WTC11 (cell line): ENCODE data around the gene LARP1B. TPM values are rescaled to one million over a fixed set of nuclear protein-coding genes. Genes with fewer than 3 reads are reported as not detected.

Experiments used
- ATAC-seq: fragments of 200-7000 bp; cut with Tn5 transposase; 2 replicates; pipeline ENCODE4 v1.10.0; 2021; ENCODE audit warnings: mild to moderate bottlenecking, moderate library complexity
- CTCF ChIA-PET: fragments of 300-600 bp; sonication (Branson Sonifier 250); formaldehyde crosslinking; loops from one replicate; lab custom pipeline; 2021; ENCODE audit warnings: antibody characterized with exemption; lab: Charles Lee
- POLR2A ChIA-PET: fragments of 350-600 bp; sonication (Branson Sonifier 250); formaldehyde crosslinking; loops from one replicate; lab custom pipeline; 2021; ENCODE audit warnings: antibody characterized with exemption; lab: Charles Lee
- DNase-seq: peaks from one replicate; pipeline ENCODE4 v3.0.0; 2021; ENCODE audit warnings: low spot score
- H3K27ac Mint-ChIP-seq: 2 replicates; pipeline ENCODE4 v1.8.0; 2021; ENCODE audit warnings: mixed read lengths
- H3K27me3 Mint-ChIP-seq: 2 replicates; pipeline ENCODE4 v1.8.0; 2021; ENCODE audit warnings: low read depth, mild to moderate bottlenecking, moderate library complexity, mixed read lengths
- H3K36me3 Mint-ChIP-seq: 2 replicates; pipeline ENCODE4 v1.8.0; 2021; ENCODE audit warnings: mixed read lengths
- H3K4me1 Mint-ChIP-seq: 2 replicates; pipeline ENCODE4 v1.8.0; 2022; ENCODE audit warnings: mixed read lengths
- H3K4me3 Mint-ChIP-seq: 2 replicates; pipeline ENCODE4 v1.8.0; 2021; ENCODE audit warnings: mild to moderate bottlenecking, moderate library complexity, mixed read lengths
- H3K9me3 Mint-ChIP-seq: 2 replicates; pipeline ENCODE4 v1.8.0; 2021; ENCODE audit warnings: mixed read lengths
- ESRRA ChIP-seq: sonication (generic); formaldehyde crosslinking; IDR thresholded peaks from 2 replicates; pipeline ENCODE4 v1.8.1; 2022; ENCODE audit warnings: mild to moderate bottlenecking, missing genetic modification reagents, borderline replicate concordance
- JAZF1 ChIP-seq: fragments of 250-450 bp; sonication (Bioruptor Pico); IDR thresholded peaks from 2 replicates; pipeline ENCODE4 v1.9.0; 2021; ENCODE audit warnings: moderate library complexity, mild to moderate bottlenecking, inconsistent platforms
- JUN ChIP-seq: sonication (generic); formaldehyde crosslinking; IDR thresholded peaks from 2 replicates; pipeline ENCODE4 v1.8.0; 2023; ENCODE audit warnings: mild to moderate bottlenecking, missing genetic modification reagents
- NFYB ChIP-seq: sonication (generic); formaldehyde crosslinking; conservative IDR thresholded peaks from 2 replicates; pipeline ENCODE4 v1.8.0; 2022; ENCODE audit warnings: low read depth, missing genetic modification reagents
- NR2C2 ChIP-seq: sonication (generic); formaldehyde crosslinking; IDR thresholded peaks from 2 replicates; pipeline ENCODE4 v1.8.0; 2022; ENCODE audit warnings: mild to moderate bottlenecking, missing genetic modification reagents
- SP1 ChIP-seq: sonication (generic); formaldehyde crosslinking; conservative IDR thresholded peaks from 2 replicates; pipeline ENCODE4 v1.8.1; 2022; ENCODE audit warnings: missing genetic modification reagents
- ZBTB21 ChIP-seq: sonication (generic); formaldehyde crosslinking; IDR thresholded peaks from 2 replicates; pipeline ENCODE4 v1.8.1; 2023; ENCODE audit warnings: mild to moderate bottlenecking, missing genetic modification reagents, borderline replicate concordance
- ZNF219 ChIP-seq: sonication (generic); formaldehyde crosslinking; IDR thresholded peaks from 2 replicates; pipeline ENCODE4 v1.8.0; 2023; ENCODE audit warnings: missing genetic modification reagents, mild to moderate bottlenecking, borderline replicate concordance
- ZNF416 ChIP-seq: fragments of 250-450 bp; sonication (Bioruptor Pico); IDR thresholded peaks from 2 replicates; pipeline ENCODE4 v1.9.0; 2021; ENCODE audit warnings: mild to moderate bottlenecking, inconsistent platforms
- total RNA-seq: library from RNA; stranded (reverse); gene quantifications from 3 replicates; pipeline ENCODE4 v1.2.3, GENCODE V29; 2021
- TF ChIP-seq, protein P1 (sequence below): sonication (generic); formaldehyde crosslinking; IDR thresholded peaks from 2 replicates; pipeline ENCODE4 v1.8.0; 2022; ENCODE audit warnings: mild to moderate bottlenecking, missing genetic modification reagents
- TF ChIP-seq, protein P2 (sequence below): fragments of 250-450 bp; sonication (Bioruptor Pico); IDR thresholded peaks from 2 replicates; pipeline ENCODE4 v1.9.0; 2021; ENCODE audit warnings: mild to moderate bottlenecking
- TF ChIP-seq, protein P3 (sequence below): sonication (generic); formaldehyde crosslinking; IDR thresholded peaks from 2 replicates; pipeline ENCODE4 v1.8.1; 2023; ENCODE audit warnings: mild to moderate bottlenecking, missing genetic modification reagents, moderate library complexity
- TF ChIP-seq, protein P4 (sequence below): sonication (generic); formaldehyde crosslinking; IDR thresholded peaks from 2 replicates; pipeline ENCODE4 v1.8.1; 2022; ENCODE audit warnings: mild to moderate bottlenecking, missing genetic modification reagents, moderate library complexity, borderline replicate concordance
- TF ChIP-seq, protein P5 (sequence below): sonication (generic); formaldehyde crosslinking; IDR thresholded peaks from 2 replicates; pipeline ENCODE4 v1.8.1; 2023; ENCODE audit warnings: mild to moderate bottlenecking, missing genetic modification reagents
- TF ChIP-seq, protein P6 (sequence below): fragments of 250-450 bp; sonication (Bioruptor Pico); IDR thresholded peaks from 2 replicates; pipeline ENCODE4 v2.1.2; 2022; ENCODE audit warnings: mild to moderate bottlenecking, moderate library complexity
- TF ChIP-seq, protein P7 (sequence below): sonication (generic); formaldehyde crosslinking; IDR thresholded peaks from 2 replicates; pipeline ENCODE4 v1.8.1; 2023; ENCODE audit warnings: mild to moderate bottlenecking, moderate library complexity, missing genetic modification reagents

Gene LARP1B
- total RNA-seq, 1 experiment from 2014 or later, result 35.6 TPM

DNA sequence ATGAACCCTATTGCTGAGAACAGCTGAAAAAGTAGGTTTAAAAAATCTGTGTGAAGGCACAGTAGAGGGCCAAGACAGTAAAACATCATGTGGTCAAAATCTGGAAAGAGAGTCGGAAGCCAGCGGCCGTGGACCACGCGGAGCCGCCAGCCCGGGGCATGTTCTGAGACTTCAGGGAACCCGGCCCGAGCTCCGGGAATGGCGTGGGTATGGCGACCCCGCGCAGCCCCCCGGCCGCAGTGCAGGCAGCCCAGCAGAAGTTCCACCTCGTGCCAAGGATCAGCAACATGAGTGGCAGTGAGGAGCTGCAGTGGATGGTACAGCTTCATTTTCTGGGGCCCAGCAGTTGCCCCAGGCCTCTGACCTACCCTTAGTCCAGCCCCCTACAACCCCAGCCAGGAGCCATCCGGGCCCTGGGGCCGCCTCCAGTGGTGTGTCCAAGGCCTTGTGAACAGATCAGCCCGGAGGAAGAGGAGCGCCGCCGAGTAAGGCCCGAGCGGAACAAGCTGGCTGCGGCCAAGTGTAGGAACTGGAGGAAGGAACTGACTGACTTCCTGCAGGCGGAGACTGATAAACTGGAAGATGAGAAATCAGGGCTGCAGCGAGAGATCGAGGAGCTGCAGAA is 94.2 kb downstream of the LARP1B start:
- POLR2A ChIA-PET, result no interaction called here
- no peak for TF ChIP-seq ZNF416 (CRISPR knock-in tag)
- TF ChIP-seq, protein P1, sequence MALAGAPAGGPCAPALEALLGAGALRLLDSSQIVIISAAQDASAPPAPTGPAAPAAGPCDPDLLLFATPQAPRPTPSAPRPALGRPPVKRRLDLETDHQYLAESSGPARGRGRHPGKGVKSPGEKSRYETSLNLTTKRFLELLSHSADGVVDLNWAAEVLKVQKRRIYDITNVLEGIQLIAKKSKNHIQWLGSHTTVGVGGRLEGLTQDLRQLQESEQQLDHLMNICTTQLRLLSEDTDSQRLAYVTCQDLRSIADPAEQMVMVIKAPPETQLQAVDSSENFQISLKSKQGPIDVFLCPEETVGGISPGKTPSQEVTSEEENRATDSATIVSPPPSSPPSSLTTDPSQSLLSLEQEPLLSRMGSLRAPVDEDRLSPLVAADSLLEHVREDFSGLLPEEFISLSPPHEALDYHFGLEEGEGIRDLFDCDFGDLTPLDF (CRISPR knock-in tag), result no peak
- no peak for TF ChIP-seq ESRRA (CRISPR knock-in tag)
- no peak for TF ChIP-seq ZNF219 (CRISPR knock-in tag)
- TF ChIP-seq, protein P2, sequence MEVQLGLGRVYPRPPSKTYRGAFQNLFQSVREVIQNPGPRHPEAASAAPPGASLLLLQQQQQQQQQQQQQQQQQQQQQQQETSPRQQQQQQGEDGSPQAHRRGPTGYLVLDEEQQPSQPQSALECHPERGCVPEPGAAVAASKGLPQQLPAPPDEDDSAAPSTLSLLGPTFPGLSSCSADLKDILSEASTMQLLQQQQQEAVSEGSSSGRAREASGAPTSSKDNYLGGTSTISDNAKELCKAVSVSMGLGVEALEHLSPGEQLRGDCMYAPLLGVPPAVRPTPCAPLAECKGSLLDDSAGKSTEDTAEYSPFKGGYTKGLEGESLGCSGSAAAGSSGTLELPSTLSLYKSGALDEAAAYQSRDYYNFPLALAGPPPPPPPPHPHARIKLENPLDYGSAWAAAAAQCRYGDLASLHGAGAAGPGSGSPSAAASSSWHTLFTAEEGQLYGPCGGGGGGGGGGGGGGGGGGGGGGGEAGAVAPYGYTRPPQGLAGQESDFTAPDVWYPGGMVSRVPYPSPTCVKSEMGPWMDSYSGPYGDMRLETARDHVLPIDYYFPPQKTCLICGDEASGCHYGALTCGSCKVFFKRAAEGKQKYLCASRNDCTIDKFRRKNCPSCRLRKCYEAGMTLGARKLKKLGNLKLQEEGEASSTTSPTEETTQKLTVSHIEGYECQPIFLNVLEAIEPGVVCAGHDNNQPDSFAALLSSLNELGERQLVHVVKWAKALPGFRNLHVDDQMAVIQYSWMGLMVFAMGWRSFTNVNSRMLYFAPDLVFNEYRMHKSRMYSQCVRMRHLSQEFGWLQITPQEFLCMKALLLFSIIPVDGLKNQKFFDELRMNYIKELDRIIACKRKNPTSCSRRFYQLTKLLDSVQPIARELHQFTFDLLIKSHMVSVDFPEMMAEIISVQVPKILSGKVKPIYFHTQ, result no peak
- no peak for TF ChIP-seq JAZF1 (CRISPR knock-in tag)
- TF ChIP-seq, protein P3, sequence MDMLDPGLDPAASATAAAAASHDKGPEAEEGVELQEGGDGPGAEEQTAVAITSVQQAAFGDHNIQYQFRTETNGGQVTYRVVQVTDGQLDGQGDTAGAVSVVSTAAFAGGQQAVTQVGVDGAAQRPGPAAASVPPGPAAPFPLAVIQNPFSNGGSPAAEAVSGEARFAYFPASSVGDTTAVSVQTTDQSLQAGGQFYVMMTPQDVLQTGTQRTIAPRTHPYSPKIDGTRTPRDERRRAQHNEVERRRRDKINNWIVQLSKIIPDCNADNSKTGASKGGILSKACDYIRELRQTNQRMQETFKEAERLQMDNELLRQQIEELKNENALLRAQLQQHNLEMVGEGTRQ (CRISPR knock-in tag), result no peak
- TF ChIP-seq, protein P4, sequence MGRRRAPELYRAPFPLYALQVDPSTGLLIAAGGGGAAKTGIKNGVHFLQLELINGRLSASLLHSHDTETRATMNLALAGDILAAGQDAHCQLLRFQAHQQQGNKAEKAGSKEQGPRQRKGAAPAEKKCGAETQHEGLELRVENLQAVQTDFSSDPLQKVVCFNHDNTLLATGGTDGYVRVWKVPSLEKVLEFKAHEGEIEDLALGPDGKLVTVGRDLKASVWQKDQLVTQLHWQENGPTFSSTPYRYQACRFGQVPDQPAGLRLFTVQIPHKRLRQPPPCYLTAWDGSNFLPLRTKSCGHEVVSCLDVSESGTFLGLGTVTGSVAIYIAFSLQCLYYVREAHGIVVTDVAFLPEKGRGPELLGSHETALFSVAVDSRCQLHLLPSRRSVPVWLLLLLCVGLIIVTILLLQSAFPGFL, result no peak
- no peak for TF ChIP-seq NFYB (CRISPR knock-in tag)
- TF ChIP-seq, protein P5, sequence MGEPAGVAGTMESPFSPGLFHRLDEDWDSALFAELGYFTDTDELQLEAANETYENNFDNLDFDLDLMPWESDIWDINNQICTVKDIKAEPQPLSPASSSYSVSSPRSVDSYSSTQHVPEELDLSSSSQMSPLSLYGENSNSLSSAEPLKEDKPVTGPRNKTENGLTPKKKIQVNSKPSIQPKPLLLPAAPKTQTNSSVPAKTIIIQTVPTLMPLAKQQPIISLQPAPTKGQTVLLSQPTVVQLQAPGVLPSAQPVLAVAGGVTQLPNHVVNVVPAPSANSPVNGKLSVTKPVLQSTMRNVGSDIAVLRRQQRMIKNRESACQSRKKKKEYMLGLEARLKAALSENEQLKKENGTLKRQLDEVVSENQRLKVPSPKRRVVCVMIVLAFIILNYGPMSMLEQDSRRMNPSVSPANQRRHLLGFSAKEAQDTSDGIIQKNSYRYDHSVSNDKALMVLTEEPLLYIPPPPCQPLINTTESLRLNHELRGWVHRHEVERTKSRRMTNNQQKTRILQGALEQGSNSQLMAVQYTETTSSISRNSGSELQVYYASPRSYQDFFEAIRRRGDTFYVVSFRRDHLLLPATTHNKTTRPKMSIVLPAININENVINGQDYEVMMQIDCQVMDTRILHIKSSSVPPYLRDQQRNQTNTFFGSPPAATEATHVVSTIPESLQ (CRISPR knock-in tag), result no peak
- TF ChIP-seq ZBTB21, result no peak
- TF ChIP-seq, protein P6, sequence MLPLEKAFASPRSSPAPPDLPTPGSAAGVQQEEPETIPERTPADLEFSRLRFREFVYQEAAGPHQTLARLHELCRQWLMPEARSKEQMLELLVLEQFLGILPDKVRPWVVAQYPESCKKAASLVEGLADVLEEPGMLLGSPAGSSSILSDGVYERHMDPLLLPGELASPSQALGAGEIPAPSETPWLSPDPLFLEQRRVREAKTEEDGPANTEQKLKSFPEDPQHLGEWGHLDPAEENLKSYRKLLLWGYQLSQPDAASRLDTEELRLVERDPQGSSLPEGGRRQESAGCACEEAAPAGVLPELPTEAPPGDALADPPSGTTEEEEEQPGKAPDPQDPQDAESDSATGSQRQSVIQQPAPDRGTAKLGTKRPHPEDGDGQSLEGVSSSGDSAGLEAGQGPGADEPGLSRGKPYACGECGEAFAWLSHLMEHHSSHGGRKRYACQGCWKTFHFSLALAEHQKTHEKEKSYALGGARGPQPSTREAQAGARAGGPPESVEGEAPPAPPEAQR (CRISPR knock-in tag), result no peak
- TF ChIP-seq SP1 (CRISPR knock-in tag), result no peak
- no peak for TF ChIP-seq JUN
- TF ChIP-seq NR2C2, result no peak
- TF ChIP-seq, protein P7, sequence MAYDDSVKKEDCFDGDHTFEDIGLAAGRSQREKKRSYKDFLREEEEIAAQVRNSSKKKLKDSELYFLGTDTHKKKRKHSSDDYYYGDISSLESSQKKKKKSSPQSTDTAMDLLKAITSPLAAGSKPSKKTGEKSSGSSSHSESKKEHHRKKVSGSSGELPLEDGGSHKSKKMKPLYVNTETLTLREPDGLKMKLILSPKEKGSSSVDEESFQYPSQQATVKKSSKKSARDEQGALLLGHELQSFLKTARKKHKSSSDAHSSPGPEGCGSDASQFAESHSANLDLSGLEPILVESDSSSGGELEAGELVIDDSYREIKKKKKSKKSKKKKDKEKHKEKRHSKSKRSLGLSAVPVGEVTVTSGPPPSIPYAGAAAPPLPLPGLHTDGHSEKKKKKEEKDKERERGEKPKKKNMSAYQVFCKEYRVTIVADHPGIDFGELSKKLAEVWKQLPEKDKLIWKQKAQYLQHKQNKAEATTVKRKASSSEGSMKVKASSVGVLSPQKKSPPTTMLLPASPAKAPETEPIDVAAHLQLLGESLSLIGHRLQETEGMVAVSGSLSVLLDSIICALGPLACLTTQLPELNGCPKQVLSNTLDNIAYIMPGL (CRISPR knock-in tag), result no peak
- ATAC-seq (peak; percentile 30; the same call in 1 of the 2 replicates), DNase-seq (no peak)
- no peaks in the 10 kb centered on the region for H3K27me3 Mint-ChIP-seq
- CTCF ChIA-PET, result interaction anchor here (0.6 to 1.5 kb wide), 3 partner anchors 23 to 226 kb away, joined by 3 read pairs; no protein-coding TSS in a partner anchor
- peaks cover 17% of the 10 kb centered on the region for H3K9me3 Mint-ChIP-seq
- H3K4me3 Mint-ChIP-seq, result no peak overlapping the region
- H3K27ac Mint-ChIP-seq, result no peak overlapping the region
- 0 out of 2 replicates have a peak, but pooled peaks cover 2% of the 10 kb centered on the region for H3K4me1 Mint-ChIP-seq
- H3K36me3 Mint-ChIP-seq, result peaks cover 22% of the 10 kb centered on the region
